GM21423 (cell line): ENCODE data around the gene C1QTNF4.
"Not testable (repeated sequence)": the region's sequence is repeated elsewhere in the genome, so short reads cannot be mapped to it uniquely, and the experiment has no call there.

Source experiments
- ATAC-seq: cut with Tn5 transposase; IDR thresholded peaks from one replicate; pipeline ENCODE4 v1.9.1; 2021; ENCODE audit warnings: mild to moderate bottlenecking, moderate library complexity; ENCODE audit not compliant: unreplicated experiment

The C1QTNF4 gene

DNA sequence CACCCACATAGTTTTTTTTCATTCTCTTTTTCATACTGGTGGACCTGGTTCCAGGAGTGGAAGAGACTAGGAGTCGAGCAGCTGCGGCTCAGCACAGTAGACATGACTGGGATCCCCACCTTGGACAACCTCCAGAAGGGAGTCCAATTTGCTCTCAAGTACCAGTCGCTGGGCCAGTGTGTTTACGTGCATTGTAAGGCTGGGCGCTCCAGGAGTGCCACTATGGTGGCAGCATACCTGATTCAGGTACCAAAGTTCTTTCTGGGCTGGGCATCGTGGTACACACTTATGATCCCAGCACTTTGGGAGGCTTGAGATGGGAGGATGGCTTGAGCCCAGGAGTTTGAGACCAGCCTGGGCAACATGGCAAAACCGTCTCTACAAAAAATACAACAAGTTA, 24.6 kb downstream of the C1QTNF4 start:
- ATAC-seq, result no peak

DNA sequence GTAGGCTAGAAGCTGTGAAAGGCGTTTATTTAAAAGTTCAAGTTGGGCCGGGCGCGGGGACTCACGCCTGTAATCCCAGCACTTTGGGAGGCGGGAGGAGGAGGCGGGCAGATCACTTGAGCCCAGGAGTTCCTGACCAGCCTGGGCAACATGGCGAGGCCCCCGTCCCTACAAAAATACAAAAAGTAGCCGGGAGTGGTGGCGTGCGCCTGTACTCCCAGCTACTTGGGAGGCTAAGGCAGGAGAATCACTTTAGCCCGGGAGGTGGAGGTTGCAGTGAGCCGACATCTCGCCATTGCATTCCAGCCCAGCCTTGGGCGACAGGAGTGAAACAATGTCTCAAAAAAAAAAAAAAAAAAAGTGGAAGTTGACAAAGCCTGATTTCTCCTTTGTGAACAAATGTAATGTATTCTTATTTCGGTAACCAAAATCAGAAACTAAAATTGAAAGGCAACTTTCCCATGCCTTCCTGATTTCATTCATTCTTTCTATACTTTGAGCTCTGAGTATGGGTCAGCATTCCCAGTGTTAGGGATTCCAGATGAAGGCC, 28.0 kb downstream of the C1QTNF4 start:
- peak; percentile 14 for ATAC-seq

GRCh38 chr11:47565340-47566148, 28.7 kb downstream of the C1QTNF4 start, which contains the start of gene PTPMT1:
PTPMT1 (plus strand) TSS chr11:47565599; CDS start chr11:47565623, 24 bp downstream.
- peak; percentile 83 for ATAC-seq

DNA sequence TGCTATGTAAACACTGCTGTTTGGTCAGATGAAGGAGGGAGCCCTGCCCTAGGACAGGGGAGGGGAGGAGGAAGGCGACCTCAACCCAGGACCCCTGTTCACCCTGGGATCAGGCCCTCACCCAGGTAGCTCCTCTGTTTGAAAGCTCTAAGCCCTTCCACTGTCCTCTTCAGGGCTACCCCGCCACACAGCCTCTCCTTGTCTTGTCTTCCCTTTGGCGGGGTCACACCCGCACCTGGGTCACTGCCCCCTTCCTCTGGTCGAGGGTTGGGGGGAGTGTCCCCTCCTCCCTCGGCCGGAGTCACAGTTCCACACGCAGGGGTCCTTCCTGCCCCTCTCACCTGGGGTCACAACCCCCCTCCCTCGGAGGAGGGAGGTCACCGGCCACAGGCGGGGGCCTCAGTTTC, 29.3 kb downstream of the C1QTNF4 start:
- ATAC-seq, result no peak

DNA sequence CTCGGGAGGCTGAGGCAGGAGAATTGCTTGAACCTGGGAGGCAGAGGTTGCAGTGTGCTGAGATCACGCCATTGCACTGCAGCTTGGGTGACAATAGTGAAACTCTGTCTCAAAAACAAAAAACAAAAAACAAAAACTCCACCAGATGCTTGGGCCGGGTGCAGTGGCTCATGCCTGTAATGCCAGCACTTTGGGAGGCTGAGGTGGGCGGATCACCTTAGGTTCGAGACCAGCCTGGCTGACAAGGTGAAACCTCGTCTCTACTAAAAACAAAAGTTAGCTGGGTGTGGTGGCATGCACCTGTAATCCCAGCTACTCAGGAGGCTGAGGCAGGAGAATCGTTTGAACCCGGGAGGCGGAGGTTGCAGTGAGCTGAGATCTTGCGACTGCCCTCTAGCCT, 29.8 kb downstream of the C1QTNF4 start:
- not testable (repeated sequence) for ATAC-seq

GRCh38 chr11:47562393-47562792, 31.8 kb downstream of the C1QTNF4 start:
- not testable (repeated sequence) for ATAC-seq

- ATAC-seq, result no peak
Measured at GRCh38 chr11:47560426-47560825, 33.8 kb downstream of the C1QTNF4 start.

DNA sequence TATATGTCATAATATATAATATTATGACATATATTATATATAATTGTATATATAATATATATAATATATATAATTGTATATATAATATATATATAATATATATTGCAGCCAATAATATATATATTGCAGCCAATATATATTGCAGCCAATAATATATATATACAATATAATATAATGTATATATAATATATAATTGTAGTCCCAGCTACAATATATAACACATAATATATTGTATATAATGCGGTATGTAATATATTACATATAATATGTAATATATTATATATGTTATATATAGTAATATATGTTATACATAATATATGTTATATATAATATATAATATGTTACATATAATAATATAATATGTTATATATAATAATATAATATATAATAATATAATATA, 35.5 kb downstream of the C1QTNF4 start:
- no peak for ATAC-seq

DNA sequence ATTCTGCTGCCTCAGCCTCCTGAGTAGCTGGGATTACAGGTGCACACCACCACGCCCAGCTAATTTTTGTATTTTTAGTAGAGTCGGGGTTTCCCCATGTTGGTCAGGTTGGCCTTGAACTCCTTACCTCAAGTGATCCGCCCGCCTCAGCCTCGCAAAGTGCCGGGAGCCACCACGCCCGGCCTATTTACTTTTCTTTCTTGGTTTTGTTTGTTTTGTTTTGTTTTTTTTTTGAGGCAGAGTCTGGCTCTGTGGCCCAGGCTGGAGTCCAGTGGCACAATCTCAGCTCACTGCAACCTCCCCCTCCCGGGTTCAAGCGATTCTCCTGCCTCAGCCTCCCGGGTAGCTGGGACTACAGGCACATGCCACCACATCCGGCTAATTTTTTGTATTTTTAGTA, 37.2 kb downstream of the C1QTNF4 start:
- not testable (repeated sequence) for ATAC-seq

GRCh38 chr11:47553406-47553743, 40.8 kb downstream of the C1QTNF4 start:
- peak; percentile 21 for ATAC-seq

- peak; percentile 94 for ATAC-seq
Measured at GRCh38 chr11:47552566-47553405, 41.4 kb downstream of the C1QTNF4 start, which contains the start of gene CELF1. CELF1 (minus strand) TSS chr11:47553132; CDS start chr11:47499523, 53,609 bp downstream.

GRCh38 chr11:47552056-47552565, 42.1 kb downstream of the C1QTNF4 start:
- peak; percentile 5 for ATAC-seq

- ATAC-seq, result no peak
Measured at GRCh38 chr11:47551086-47551485, 43.1 kb downstream of the C1QTNF4 start.

DNA sequence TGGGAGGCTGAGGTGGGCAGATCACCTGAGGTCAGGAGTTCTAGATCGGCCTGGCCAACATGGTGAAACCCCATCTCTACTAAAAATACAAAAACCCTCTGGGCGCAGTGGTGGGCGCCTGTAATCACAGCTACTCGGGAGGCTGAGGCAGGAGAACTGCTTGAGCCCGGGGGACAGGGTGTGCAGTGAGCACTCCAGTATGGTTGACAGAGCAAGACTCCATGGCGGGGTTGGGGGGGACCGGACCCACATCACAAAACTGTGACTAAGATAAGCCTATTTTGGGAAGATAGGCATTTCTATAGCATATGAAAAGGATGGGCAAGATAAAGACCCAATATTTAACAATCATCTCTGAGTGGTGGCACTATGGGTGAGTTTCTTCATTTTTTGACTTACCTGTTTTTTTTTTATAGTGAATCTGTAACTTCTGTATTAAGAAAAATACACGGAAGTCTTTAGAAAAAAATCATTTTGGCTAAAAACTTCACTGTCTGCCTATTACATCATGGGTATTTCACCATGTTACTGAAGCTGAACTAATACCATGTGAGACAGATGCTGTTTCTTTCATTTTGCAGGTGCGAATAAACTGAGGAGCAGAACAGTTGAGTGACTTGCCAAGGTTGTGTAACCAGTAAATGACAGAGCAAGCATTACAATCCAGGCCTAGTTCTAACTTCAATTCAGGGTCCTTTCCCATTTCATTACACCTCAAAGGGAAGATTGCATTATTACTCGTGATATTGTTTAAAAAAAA, 43.7 kb downstream of the C1QTNF4 start:
- no peak for ATAC-seq

DNA sequence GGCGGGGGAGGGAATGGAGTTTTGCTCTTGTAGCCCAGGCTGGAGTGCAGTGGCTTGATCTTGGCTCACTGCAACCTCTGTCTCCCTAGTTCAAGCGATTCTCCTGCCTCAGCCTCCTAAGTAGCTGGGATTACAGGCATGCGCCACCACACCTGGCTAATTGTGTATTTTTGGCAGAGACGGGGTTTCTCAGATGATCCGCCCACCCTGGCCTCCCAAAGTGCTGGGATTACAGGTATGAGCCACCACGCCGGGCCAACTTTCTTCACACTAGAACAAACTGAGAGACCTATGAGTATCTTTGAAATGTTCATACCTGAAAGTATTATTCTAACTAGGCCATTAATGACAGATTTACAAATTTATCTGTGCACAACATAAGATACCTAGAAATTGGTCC, 47.9 kb downstream of the C1QTNF4 start:
- not testable (repeated sequence) for ATAC-seq

DNA sequence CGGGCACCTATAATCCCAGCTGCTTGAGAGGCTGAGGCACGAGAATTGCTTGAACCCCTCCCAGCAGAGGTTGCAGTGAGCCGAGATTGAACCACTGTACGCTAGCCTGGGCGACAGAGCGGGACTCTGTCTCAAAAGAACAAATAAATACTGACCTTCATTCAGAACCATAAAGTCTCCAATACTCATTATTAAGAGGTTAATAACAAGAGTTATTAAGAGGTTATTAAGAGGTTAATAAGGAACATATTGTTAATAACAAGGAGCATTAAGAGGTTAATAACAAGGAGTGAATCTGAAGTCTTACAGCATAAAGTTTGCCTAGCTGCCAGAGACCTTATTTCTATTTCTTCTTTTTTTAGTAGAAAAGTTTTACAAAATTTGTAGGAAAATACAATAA, 48.9 kb downstream of the C1QTNF4 start:
- no peak for ATAC-seq

DNA sequence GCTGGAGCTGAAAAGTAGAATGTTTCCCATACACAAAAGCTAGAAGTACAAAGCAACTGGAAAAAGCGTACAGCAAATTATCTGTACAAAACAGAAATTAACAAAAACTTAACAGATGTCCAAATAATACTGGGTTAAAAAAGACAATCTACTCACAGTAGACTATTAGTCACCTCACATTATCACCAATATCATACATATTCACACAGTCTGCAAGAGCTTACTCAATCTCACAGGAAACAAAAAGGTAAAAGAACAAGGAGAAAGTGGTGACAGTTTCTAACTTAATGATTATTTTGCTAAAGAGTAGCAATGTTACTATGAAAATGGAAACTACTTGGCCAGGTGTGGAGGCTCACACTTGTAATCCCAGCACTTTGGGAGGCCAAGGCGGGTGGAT, 53.1 kb downstream of the C1QTNF4 start:
- ATAC-seq, result no peak

DNA sequence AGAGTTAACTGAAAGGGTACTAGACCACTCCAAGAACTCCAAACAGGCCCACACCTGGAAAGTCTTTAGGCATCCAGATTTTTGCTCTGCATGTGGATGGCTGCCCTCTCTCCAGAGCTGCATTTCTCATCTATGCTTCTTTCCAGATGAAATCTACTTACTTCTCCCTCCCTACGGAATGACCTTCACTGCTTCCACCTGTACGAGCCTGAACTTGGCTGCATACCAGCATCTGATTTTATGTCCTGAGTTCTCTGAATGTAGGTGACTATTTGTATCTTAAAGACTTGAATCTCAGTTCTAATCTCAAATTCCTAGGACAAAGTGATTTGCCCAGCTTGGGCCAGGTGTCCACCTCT, 54.6 kb downstream of the C1QTNF4 start:
- ATAC-seq, result no peak
